ENCODE data around the gene ADGRA3. TPM values are rescaled to one million over a fixed set of nuclear protein-coding genes. Genes with fewer than 3 reads are reported as not detected.

Gene ADGRA3
- total and polyA plus RNA-seq, 2 donors (not counting 3 experiments of a cell fraction or from before 2014, with no cell fraction given) = 17.2 to 36.2 TPM

DNA sequence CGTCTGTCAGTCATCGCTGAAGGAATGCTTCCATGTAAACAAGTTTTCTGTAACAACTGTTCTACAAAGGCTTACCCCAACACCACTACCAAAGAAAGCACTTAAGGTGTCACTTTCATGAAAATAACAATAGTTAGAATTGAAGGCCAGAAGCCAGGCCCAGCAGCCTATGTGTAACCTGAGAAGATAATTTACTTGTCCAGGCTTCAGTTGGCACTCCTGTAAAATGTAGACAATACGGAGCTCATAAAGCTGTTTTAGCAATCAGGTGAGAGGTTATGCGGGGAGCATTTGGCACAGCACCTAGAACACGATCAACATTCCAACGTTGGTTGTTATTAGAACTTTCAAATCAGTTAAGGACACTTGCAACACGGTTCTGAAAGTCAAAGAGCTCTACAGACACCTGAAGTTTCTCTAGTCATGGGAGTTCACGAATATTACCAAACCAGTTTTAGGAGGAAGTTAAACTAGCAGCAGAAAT is 15.7 kb downstream of the ADGRA3 start:
- no TSS peak for BruUV-seq (replicated peaks)
- TF ChIP-seq EZH2 (IDR thresholded peaks at IDR 0.05; ENCODE audit: borderline replicate concordance, low read depth, low read length, severe bottlenecking) (no peak), FOS (IDR thresholded peaks at IDR 0.05; ENCODE audit: borderline replicate concordance, insufficient read depth, low read length) (no peak)
- Histone ChIP-seq H3K4me3 (replicated peaks in 1 of 3; ENCODE audit: insufficient read depth in 1 of 3, low read depth in 1 of 3, low read length in 3 of 3) (no peak overlapping the region), H3K36me3 (ENCODE audit: control insufficient read depth in 2 of 2, extremely low read depth in 1 of 2, insufficient read depth in 2 of 2, low read length in 2 of 2) (no peaks in the 10 kb centered on the region), H3K27ac (ENCODE audit: insufficient read depth, low read depth, low read length) (no peak overlapping the region), H3K9me3 (replicated peaks; ENCODE audit: control insufficient read depth, insufficient read depth, low read length) (no peaks in the 10 kb centered on the region), H3K79me2 (ENCODE audit: control insufficient read depth, insufficient read depth, low read length) (peaks cover 57% of the 10 kb centered on the region), H2AFZ (ENCODE audit: low read depth, low read length) (no peak overlapping the region), H4K20me1 (replicated peaks; ENCODE audit: control insufficient read depth, extremely low read depth, insufficient read depth, low read length) (no peaks in the 10 kb centered on the region), H3K4me2 (ENCODE audit: insufficient read depth, low read length) (no peak overlapping the region), H3K27me3 (ENCODE audit: control insufficient read depth in 2 of 2, insufficient read depth in 2 of 2, low read length in 2 of 2) (no peaks in the 10 kb centered on the region), H3K9me1 (replicated peaks; ENCODE audit: control insufficient read depth, extremely low read depth, insufficient read depth, low read length) (no peaks in the 10 kb centered on the region), H3K4me1 (ENCODE audit: control insufficient read depth, extremely low read depth, insufficient read depth, low read length) (peaks cover 3% of the 10 kb centered on the region), H3K9ac (replicated peaks; ENCODE audit: extremely low read depth, insufficient read depth, low read length) (no peak overlapping the region)
- intact Hi-C loops (cut with micrococcal nuclease) (loop anchor here (2.0 kb wide), 1 partner anchor 21 kb away; no protein-coding TSS in a partner anchor), dilution Hi-C loops (cut with MboI; ENCODE audit: extremely low pct_ligation_motif_present, low sequenced_read_pairs) (no loop called here)
- no peak for FAIRE-seq
- no peak for DNase-seq (ENCODE audit: low read depth, low spot score)
- POLR2A ChIA-PET = no interaction called here
- CTCF ChIA-PET = no interaction called here

DNA sequence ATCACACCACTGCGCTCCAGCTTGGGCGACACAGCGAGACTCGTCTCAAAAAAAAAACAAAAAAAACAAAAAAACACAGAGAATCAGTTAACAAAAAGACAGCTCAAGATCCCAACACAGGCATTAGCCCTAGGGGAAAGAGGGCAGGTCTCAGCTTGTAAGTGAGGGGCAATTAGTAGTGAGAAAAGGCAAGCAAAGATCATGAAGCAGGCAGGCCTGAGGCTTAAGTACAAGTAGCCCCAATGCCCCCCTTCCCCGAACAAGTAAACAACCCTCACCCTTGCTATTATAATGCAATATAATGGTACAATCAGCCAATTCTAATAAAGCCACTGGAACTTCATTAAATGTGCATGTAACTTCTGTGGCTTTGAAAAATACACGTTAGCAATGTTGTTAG is 17.0 kb downstream of the ADGRA3 start:
- Histone ChIP-seq H3K27me3 (ENCODE audit: control insufficient read depth in 2 of 2, insufficient read depth in 2 of 2, low read length in 2 of 2) (no peaks in the 10 kb centered on the region), H3K9ac (replicated peaks; ENCODE audit: extremely low read depth, insufficient read depth, low read length) (no peak overlapping the region), H3K4me1 (ENCODE audit: control insufficient read depth, extremely low read depth, insufficient read depth, low read length) (peaks cover 3% of the 10 kb centered on the region), H3K9me3 (replicated peaks; ENCODE audit: control insufficient read depth, insufficient read depth, low read length) (no peaks in the 10 kb centered on the region), H3K4me2 (ENCODE audit: insufficient read depth, low read length) (no peak overlapping the region), H3K27ac (ENCODE audit: insufficient read depth, low read depth, low read length) (no peak overlapping the region), H4K20me1 (replicated peaks; ENCODE audit: control insufficient read depth, extremely low read depth, insufficient read depth, low read length) (no peaks in the 10 kb centered on the region), H3K79me2 (ENCODE audit: control insufficient read depth, insufficient read depth, low read length) (peaks cover 50% of the 10 kb centered on the region), H3K9me1 (replicated peaks; ENCODE audit: control insufficient read depth, extremely low read depth, insufficient read depth, low read length) (no peaks in the 10 kb centered on the region), H3K36me3 (ENCODE audit: control insufficient read depth in 2 of 2, extremely low read depth in 1 of 2, insufficient read depth in 2 of 2, low read length in 2 of 2) (no peaks in the 10 kb centered on the region), H2AFZ (ENCODE audit: low read depth, low read length) (no peak overlapping the region), H3K4me3 (replicated peaks in 1 of 3; ENCODE audit: insufficient read depth in 1 of 3, low read depth in 1 of 3, low read length in 3 of 3) (no peak overlapping the region)
- intact Hi-C loops (cut with micrococcal nuclease) (no loop called here), dilution Hi-C loops (cut with MboI; ENCODE audit: extremely low pct_ligation_motif_present, low sequenced_read_pairs) (no loop called here)
- FAIRE-seq (no peak), DNase-seq (ENCODE audit: low read depth, low spot score) (no peak)
- CTCF ChIA-PET = interaction anchor here (0.8 kb wide), 1 partner anchor 8 kb away, joined by 4 read pairs; no protein-coding TSS in a partner anchor
- no TSS peak for BruUV-seq (replicated peaks)
- POLR2A ChIA-PET = no interaction called here
- TF ChIP-seq, protein P1, sequence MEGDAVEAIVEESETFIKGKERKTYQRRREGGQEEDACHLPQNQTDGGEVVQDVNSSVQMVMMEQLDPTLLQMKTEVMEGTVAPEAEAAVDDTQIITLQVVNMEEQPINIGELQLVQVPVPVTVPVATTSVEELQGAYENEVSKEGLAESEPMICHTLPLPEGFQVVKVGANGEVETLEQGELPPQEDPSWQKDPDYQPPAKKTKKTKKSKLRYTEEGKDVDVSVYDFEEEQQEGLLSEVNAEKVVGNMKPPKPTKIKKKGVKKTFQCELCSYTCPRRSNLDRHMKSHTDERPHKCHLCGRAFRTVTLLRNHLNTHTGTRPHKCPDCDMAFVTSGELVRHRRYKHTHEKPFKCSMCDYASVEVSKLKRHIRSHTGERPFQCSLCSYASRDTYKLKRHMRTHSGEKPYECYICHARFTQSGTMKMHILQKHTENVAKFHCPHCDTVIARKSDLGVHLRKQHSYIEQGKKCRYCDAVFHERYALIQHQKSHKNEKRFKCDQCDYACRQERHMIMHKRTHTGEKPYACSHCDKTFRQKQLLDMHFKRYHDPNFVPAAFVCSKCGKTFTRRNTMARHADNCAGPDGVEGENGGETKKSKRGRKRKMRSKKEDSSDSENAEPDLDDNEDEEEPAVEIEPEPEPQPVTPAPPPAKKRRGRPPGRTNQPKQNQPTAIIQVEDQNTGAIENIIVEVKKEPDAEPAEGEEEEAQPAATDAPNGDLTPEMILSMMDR (IDR thresholded peaks at IDR 0.05; ENCODE audit: extremely low read depth in 1 of 2, insufficient read depth in 1 of 2, low read depth in 1 of 2, low read length in 2 of 2) = no peak
- TF ChIP-seq JUN (IDR thresholded peaks at IDR 0.05; ENCODE audit: borderline replicate concordance, insufficient read depth, insufficient read length, low read depth) = no peak
- no peak for TF ChIP-seq GATA2 (IDR thresholded peaks at IDR 0.05; ENCODE audit: insufficient read depth, insufficient read length, low read depth, low read length)
- no peak for TF ChIP-seq POLR2AphosphoS5 (IDR thresholded peaks at IDR 0.05; ENCODE audit: insufficient read depth, low read depth, low read length)
- TF ChIP-seq, protein P2, sequence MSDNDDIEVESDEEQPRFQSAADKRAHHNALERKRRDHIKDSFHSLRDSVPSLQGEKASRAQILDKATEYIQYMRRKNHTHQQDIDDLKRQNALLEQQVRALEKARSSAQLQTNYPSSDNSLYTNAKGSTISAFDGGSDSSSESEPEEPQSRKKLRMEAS (IDR thresholded peaks at IDR 0.05; ENCODE audit: insufficient read depth, insufficient read length) = no peak
- no peak for TF ChIP-seq FOS (IDR thresholded peaks at IDR 0.05; ENCODE audit: borderline replicate concordance, insufficient read depth, low read length)
- TF ChIP-seq POLR2A (IDR thresholded peaks at IDR 0.05; ENCODE audit: low read depth, low read length) = no peak
- no peak for TF ChIP-seq EZH2 (IDR thresholded peaks at IDR 0.05; ENCODE audit: borderline replicate concordance, low read depth, low read length, severe bottlenecking)
- no peak for TF ChIP-seq MYC (IDR thresholded peaks at IDR 0.05; ENCODE audit: low read depth, low read length)

Data from endothelial cell of umbilical vein (primary cell).